ENCODE results near the gene SEC23A.

DNA sequence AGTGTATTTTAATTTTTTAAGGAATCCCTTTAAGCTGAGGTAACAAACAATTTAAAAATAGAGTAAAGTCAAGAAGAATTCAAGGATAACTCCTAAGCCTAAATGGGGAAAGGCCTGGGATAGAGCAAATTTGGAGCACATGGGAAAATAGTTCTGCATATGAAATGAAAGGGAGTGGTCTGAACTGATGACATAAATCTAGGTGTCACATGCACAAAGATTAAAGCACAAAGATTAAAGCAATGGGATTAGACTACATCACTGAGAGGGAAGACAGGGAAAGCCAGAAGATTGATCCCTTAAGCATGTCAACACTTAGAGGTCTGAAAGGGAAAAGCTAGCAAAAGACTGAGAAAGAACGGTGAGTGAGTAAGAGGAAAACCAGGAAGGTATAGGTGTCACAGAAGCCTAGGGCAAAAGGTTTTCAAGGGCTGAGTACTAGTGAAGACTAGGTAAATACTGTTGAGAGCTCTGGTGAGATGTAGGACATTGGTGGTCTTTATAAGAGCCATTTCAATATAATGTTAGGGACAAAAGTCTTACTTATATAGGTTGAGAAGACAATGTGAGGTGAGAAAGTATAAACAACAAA, 59.6 kb downstream of the SEC23A start:
- TF ChIP-seq, protein P1, sequence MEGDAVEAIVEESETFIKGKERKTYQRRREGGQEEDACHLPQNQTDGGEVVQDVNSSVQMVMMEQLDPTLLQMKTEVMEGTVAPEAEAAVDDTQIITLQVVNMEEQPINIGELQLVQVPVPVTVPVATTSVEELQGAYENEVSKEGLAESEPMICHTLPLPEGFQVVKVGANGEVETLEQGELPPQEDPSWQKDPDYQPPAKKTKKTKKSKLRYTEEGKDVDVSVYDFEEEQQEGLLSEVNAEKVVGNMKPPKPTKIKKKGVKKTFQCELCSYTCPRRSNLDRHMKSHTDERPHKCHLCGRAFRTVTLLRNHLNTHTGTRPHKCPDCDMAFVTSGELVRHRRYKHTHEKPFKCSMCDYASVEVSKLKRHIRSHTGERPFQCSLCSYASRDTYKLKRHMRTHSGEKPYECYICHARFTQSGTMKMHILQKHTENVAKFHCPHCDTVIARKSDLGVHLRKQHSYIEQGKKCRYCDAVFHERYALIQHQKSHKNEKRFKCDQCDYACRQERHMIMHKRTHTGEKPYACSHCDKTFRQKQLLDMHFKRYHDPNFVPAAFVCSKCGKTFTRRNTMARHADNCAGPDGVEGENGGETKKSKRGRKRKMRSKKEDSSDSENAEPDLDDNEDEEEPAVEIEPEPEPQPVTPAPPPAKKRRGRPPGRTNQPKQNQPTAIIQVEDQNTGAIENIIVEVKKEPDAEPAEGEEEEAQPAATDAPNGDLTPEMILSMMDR (IDR thresholded peaks at IDR 0.05; ENCODE audit: low read depth, low read length), result no peak
- TF ChIP-seq EZH2phosphoT487 (IDR thresholded peaks at IDR 0.05; ENCODE audit: low read depth), result no peak
